Prostate gland (tissue), 2 donors: ENCODE measurements around the gene ZNF804B. TPM values are rescaled to one million over a fixed set of nuclear protein-coding genes. Genes with fewer than 3 reads are reported as not detected.

ENCODE experiments used
- DNase-seq: peaks from one replicate; pipeline ENCODE4 v3.0.0-alpha.2; 2019; ENCODE audit warnings: low spot score
- H3K27ac ChIP-seq, 2 donors: fragments of 200-600 bp; sonication (generic); 2 replicates each; pipeline ENCODE4 v1.5.1; 2017 to 2019
- H3K27me3 ChIP-seq: fragments of 200-600 bp; sonication (generic); replicated peaks from 2 replicates; pipeline ENCODE4 v1.5.1; 2019; ENCODE audit not compliant: insufficient read depth
- H3K36me3 ChIP-seq, 2 donors: fragments of 200-600 bp; sonication (generic); 1 replicate in 1 of 2; 2 replicates in 1 of 2; pipeline versions ENCODE4 v1.5.1 to v1.8.1; 2017 to 2019
- H3K4me1 ChIP-seq: fragments of 200-600 bp; sonication (generic); replicated peaks from 2 replicates; pipeline ENCODE4 v1.5.1; 2019
- H3K4me3 ChIP-seq, 2 donors: fragments of 200-600 bp; sonication (generic); 2 replicates each; pipeline ENCODE4 v1.5.1; 2017 to 2019
- H3K9me3 ChIP-seq: fragments of 200-600 bp; sonication (generic); 2 replicates; pipeline ENCODE4 v1.5.1; 2017
- CTCF ChIP-seq, 4 experiments: fragments of 200-600 bp in 2 of 4; fragments of 450-650 bp in 2 of 4; sonication (generic) in 2 of 4; IDR thresholded peaks; 1 replicate in 3 of 4; 2 replicates in 1 of 4; pipeline ENCODE4 v1.5.1; 2016 to 2019; ENCODE audit warnings: antibody characterized with exemption in 4 of 4, mild to moderate bottlenecking in 2 of 4, moderate library complexity in 2 of 4
- POLR2A ChIP-seq: fragments of 450-650 bp; IDR thresholded peaks from one replicate; pipeline ENCODE4 v1.6.1; 2016; ENCODE audit warnings: antibody characterized with exemption, mild to moderate bottlenecking
- POLR2AphosphoS5 ChIP-seq: sonication (generic); formaldehyde crosslinking; IDR thresholded peaks from one replicate; pipeline ENCODE4 v1.6.1; 2017; ENCODE audit warnings: antibody characterized with exemption
- WGBS: methylation state at CpG from one replicate; pipeline ENCODE4 v1.1.5; 2018; 5-methylcytosine and 5-hydroxymethylcytosine counted together
- intact Hi-C: fragments of 100-400 bp; cut with DNase I; formaldehyde crosslinking; loops from one replicate; pipeline ENCODE4 v1.14.2; 2022
- total RNA-seq, 2 donors: library from RNA; depleted of rRNA; stranded (reverse); fragments of >200 nt; gene quantifications; one replicate each; pipeline ENCODE4 v1.1.0, GENCODE V29; 2016

The ZNF804B gene
- total RNA-seq, 2 donors from 2014 or later, result 0.05 TPM; not detected in 1

GRCh38 chr7:88772776-88773175 is 13.3 kb downstream of the ZNF804B start:
- TF ChIP-seq POLR2AphosphoS5 (no peak), CTCF (IDR thresholded peaks at IDR 0.05) (no peak), POLR2A (no peak)
- Histone ChIP-seq H3K4me3 (no peak overlapping the region), H3K4me1 (no peaks in the 10 kb centered on the region), H3K36me3 (no peaks in the 10 kb centered on the region), H3K9me3 (no peaks in the 10 kb centered on the region), H3K27ac (no peak overlapping the region), H3K27me3 (no peaks in the 10 kb centered on the region)
- intact Hi-C loops, result no loop called here
- DNase-seq, result no peak

GRCh38 chr7:88775838-88776237 is 16.3 kb downstream of the ZNF804B start:
- Histone ChIP-seq H3K36me3 (no peaks in the 10 kb centered on the region), H3K27me3 (no peaks in the 10 kb centered on the region), H3K4me3 (no peak overlapping the region), H3K9me3 (no peaks in the 10 kb centered on the region), H3K27ac (no peak overlapping the region), H3K4me1 (no peaks in the 10 kb centered on the region)
- intact Hi-C loops, result no loop called here
- no peak for DNase-seq
- TF ChIP-seq CTCF (IDR thresholded peaks at IDR 0.05), result no peak
- no peak for TF ChIP-seq POLR2A
- no peak for TF ChIP-seq POLR2AphosphoS5

- no peak for DNase-seq
- H3K4me1 ChIP-seq, result no peaks in the 10 kb centered on the region
- 75% methylated on average over 2 of the region's 2 CpGs for WGBS
- no peaks in the 10 kb centered on the region for H3K9me3 ChIP-seq
- no peak overlapping the region for H3K27ac ChIP-seq
- intact Hi-C loops, result no loop called here
- H3K27me3 ChIP-seq, result no peaks in the 10 kb centered on the region
- H3K36me3 ChIP-seq, result no peaks in the 10 kb centered on the region
- no peak for TF ChIP-seq POLR2AphosphoS5
- no peak for TF ChIP-seq POLR2A
- TF ChIP-seq CTCF (IDR thresholded peaks at IDR 0.05), result no peak
- H3K4me3 ChIP-seq, result no peak overlapping the region
These were observed 28.3 kb downstream of the ZNF804B start for GRCh38 chr7:88787777-88788176.

- DNase-seq, result no peak
- no peaks in the 10 kb centered on the region for H3K9me3 ChIP-seq
- H3K36me3 ChIP-seq, result no peaks in the 10 kb centered on the region
- H3K27me3 ChIP-seq, result no peaks in the 10 kb centered on the region
- no peak overlapping the region for H3K4me3 ChIP-seq
- WGBS, result 74% methylated on average over 2 of the region's 2 CpGs
- no peak overlapping the region for H3K27ac ChIP-seq
- TF ChIP-seq CTCF (IDR thresholded peaks at IDR 0.05) (peak in 3 of 4 experiments; percentile 32 to 58 (median 56)), POLR2AphosphoS5 (no peak), POLR2A (no peak)
- no peaks in the 10 kb centered on the region for H3K4me1 ChIP-seq
- intact Hi-C loops, result no loop called here
These were observed 30.1 kb downstream of the ZNF804B start for GRCh38 chr7:88789480-88790064.

GRCh38 chr7:88791891-88792290 is 32.4 kb downstream of the ZNF804B start:
- H3K4me3 ChIP-seq, result no peak overlapping the region
- H3K36me3 ChIP-seq, result no peaks in the 10 kb centered on the region
- H3K9me3 ChIP-seq, result no peaks in the 10 kb centered on the region
- TF ChIP-seq POLR2A (no peak), POLR2AphosphoS5 (no peak), CTCF (IDR thresholded peaks at IDR 0.05) (no peak)
- no peak for DNase-seq
- intact Hi-C loops, result no loop called here
- WGBS, result 84% methylated on average over 4 of the region's 4 CpGs
- no peaks in the 10 kb centered on the region for H3K4me1 ChIP-seq
- no peaks in the 10 kb centered on the region for H3K27me3 ChIP-seq
- no peak overlapping the region for H3K27ac ChIP-seq
